SH-SY5Y (cell line): ENCODE results near the gene BPIFB1.

Experiments
- GATA2 ChIP-seq: IDR thresholded peaks from 2 replicates; pipeline ENCODE4 v1.6.1; 2011; ENCODE audit warnings: mild to moderate bottlenecking, low read depth, low read length
- GATA3 ChIP-seq: IDR thresholded peaks from 2 replicates; pipeline ENCODE4 v1.6.1; 2011; ENCODE audit warnings: low read depth, mild to moderate bottlenecking, low read length, moderate library complexity

GRCh38 chr20:33318096-33318429 lies 35.0 kb downstream of the BPIFB1 start:
- TF ChIP-seq GATA2 (no peak), GATA3 (no peak)
